K562 (cell line): ENCODE data around the gene TPK1. TPM values are rescaled to one million over a fixed set of nuclear protein-coding genes. Genes with fewer than 3 reads are reported as not detected.

ENCODE experiments used
- CBX5 ChIP-seq: IDR thresholded peaks from 2 replicates; pipeline ENCODE4 v1.6.1; 2014; ENCODE audit warnings: low read depth, borderline replicate concordance
- CREBBP ChIP-seq: IDR thresholded peaks from one replicate; pipeline ENCODE4 v1.6.1; 2012; ENCODE audit warnings: low read depth, mild to moderate bottlenecking, control low read depth, inconsistent platforms, low read length
- CTBP1 ChIP-seq: fragments of 450-650 bp; IDR thresholded peaks from 2 replicates; pipeline ENCODE4 v1.6.1; 2016; ENCODE audit warnings: borderline replicate concordance
- E4F1 ChIP-seq: fragments of 250-450 bp; sonication (Bioruptor Pico); IDR thresholded peaks from 2 replicates; pipeline ENCODE4 v1.5.0; 2021; ENCODE audit warnings: mild to moderate bottlenecking, borderline replicate concordance
- EP400 ChIP-seq: fragments of 450-650 bp; IDR thresholded peaks from 2 replicates; pipeline ENCODE4 v1.6.1; 2017; ENCODE audit warnings: antibody characterized with exemption, mild to moderate bottlenecking, moderate library complexity
- HMGXB4 ChIP-seq: sonication (generic); formaldehyde crosslinking; IDR thresholded peaks from 2 replicates; pipeline ENCODE4 v1.8.1; 2023; ENCODE audit warnings: mild to moderate bottlenecking, missing genetic modification reagents
- PHB2 ChIP-seq: fragments of 450-650 bp; IDR thresholded peaks from 2 replicates; pipeline ENCODE4 v1.6.1; 2017; ENCODE audit warnings: low read depth
- PHF21A ChIP-seq: fragments of 450-650 bp; IDR thresholded peaks from 2 replicates; pipeline ENCODE4 v1.6.1; 2017; ENCODE audit warnings: low read depth, borderline replicate concordance
- SETDB1 ChIP-seq: IDR thresholded peaks from one replicate; pipeline ENCODE4 v1.6.1; 2012; ENCODE audit warnings: low read length, control low read depth, inconsistent platforms
- TAF7 ChIP-seq: fragments of 450-650 bp; IDR thresholded peaks from 2 replicates; pipeline ENCODE4 v1.6.1; 2016; ENCODE audit warnings: missing genetic modification characterization, missing compliant biosample characterization
- TEAD4 ChIP-seq, 2 experiments: sonication (generic) in 1 of 2; formaldehyde crosslinking in 1 of 2; IDR thresholded peaks; 2 replicates each; pipeline versions ENCODE4 v1.6.1 to v1.8.0; 2012 to 2022; ENCODE audit warnings: borderline replicate concordance in 1 of 2, inconsistent platforms in 1 of 2, low read length in 1 of 2, mild to moderate bottlenecking in 1 of 2, missing genetic modification reagents in 1 of 2
- ZBTB40 ChIP-seq, 2 experiments: fragments of 450-650 bp in 1 of 2; sonication (generic) in 1 of 2; formaldehyde crosslinking in 1 of 2; IDR thresholded peaks; 2 replicates each; pipeline versions ENCODE4 v1.7.1 to v1.9.0; 2016 to 2022; ENCODE audit warnings: inconsistent platforms in 1 of 2, mild to moderate bottlenecking in 1 of 2, missing genetic modification reagents in 1 of 2
- ZFPM2 ChIP-seq: fragments of 250-450 bp; sonication (Bioruptor Pico); IDR thresholded peaks from 2 replicates; pipeline ENCODE4 v1.5.1; 2022; ENCODE audit warnings: mild to moderate bottlenecking
- ZNF23 ChIP-seq: fragments of 250-450 bp; sonication (Bioruptor Pico); IDR thresholded peaks from 2 replicates; pipeline ENCODE4 v1.4.0; 2020; ENCODE audit warnings: mild to moderate bottlenecking
- ZNF76 ChIP-seq: fragments of 250-450 bp; sonication (Bioruptor Pico); IDR thresholded peaks from 2 replicates; pipeline ENCODE4 v1.4.0; 2020; ENCODE audit warnings: mild to moderate bottlenecking, moderate library complexity, borderline replicate concordance
- polyA plus RNA-seq, 8 experiments: library from polyadenylated mRNA; depleted of rRNA in 4 of 8; stranded (reverse) in 5 of 8; unstranded in 3 of 8; fragments of >200 nt; fragmentation: Nextera tagmentation in 2 of 8; fragmentation: Illumina TruSeq in 1 of 8; extraction: Ambion mirVana in 2 of 8; extraction: Trizol in 1 of 8; gene quantifications; 2 replicates each; pipeline versions ENCODE4 v1.2.1 to v1.2.3, GENCODE V29; 2011 to 2014; ENCODE audit warnings: inconsistent platforms in 1 of 8, missing spikeins in 1 of 8
- total RNA-seq, 7 experiments: library from RNA; depleted of rRNA in 6 of 7; stranded (reverse); fragments of >200 nt in 6 of 7; fragmentation: Illumina TruSeq in 2 of 7; extraction: Trizol in 2 of 7; gene quantifications; 2 replicates each; pipeline versions ENCODE4 v1.2.1 to v1.2.3, GENCODE V29; 2011 to 2021; ENCODE audit warnings: low replicate concordance in 1 of 7

The TPK1 gene
- total and polyA plus RNA-seq, 9 of the 15 experiments (the other 6 are each of a cell fraction or from before 2014, with no cell fraction given) = 5.1 to 16.2 (median 9.2) TPM

GRCh38 chr7:144834641-144835144, 1.2 kb downstream of the TPK1 start (continued):
- TF ChIP-seq TEAD4 (IDR thresholded peaks at IDR 0.05; ENCODE audit: low read length) (0 out of 2 replicates have a peak, but pooled peaks have one; percentile 7), TEAD4 (CRISPR knock-in tag; IDR thresholded peaks at IDR 0.05; ENCODE audit: borderline replicate concordance) (no peak), E4F1 (CRISPR knock-in tag) (0 out of 2 replicates have a peak, but pooled peaks have one; percentile 27), SETDB1 (no peak), ZBTB40 (IDR thresholded peaks at IDR 0.05) (peak; percentile 15; the same call in 1 of the 2 replicates), ZBTB40 (CRISPR knock-in tag; IDR thresholded peaks at IDR 0.05) (no peak), EP400 (no peak; the same call in 1 of the 2 replicates), PHB2 (no peak), CBX5 (no peak), ZNF23 (CRISPR knock-in tag) (no peak), CREBBP (no peak), ZNF76 (no peak), TAF7 (no peak), HMGXB4 (CRISPR knock-in tag) (no peak), CTBP1 (no peak), PHF21A (no peak), ZFPM2 (no peak)
